HG02885 (cell line): ENCODE results near the gene ADCY7.
A peak's percentile ranks its signal among the peaks of the same experiment; 100 is the strongest.

Source experiments
- ATAC-seq: cut with Tn5 transposase; IDR thresholded peaks from one replicate; pipeline ENCODE4 v1.9.1; 2021; ENCODE audit warnings: mild to moderate bottlenecking; ENCODE audit not compliant: unreplicated experiment, poor library complexity

ADCY7 gene

GRCh38 chr16:50309527-50310307 is 43.4 kb downstream of the ADCY7 start:
- no peak for ATAC-seq

- ATAC-seq, result no peak
Observed at GRCh38 chr16:50310308-50311133, 44.2 kb downstream of the ADCY7 start.

- ATAC-seq, result no peak
Observed at GRCh38 chr16:50311134-50311528, 44.8 kb downstream of the ADCY7 start.

- no peak for ATAC-seq
Observed at GRCh38 chr16:50311891-50312501, 45.6 kb downstream of the ADCY7 start.

GRCh38 chr16:50313596-50314478 is 47.5 kb downstream of the ADCY7 start:
- ATAC-seq, result no peak

- no peak for ATAC-seq
Observed at GRCh38 chr16:50314665-50315064, 48.3 kb downstream of the ADCY7 start.

GRCh38 chr16:50315346-50315997 is 49.1 kb downstream of the ADCY7 start:
- no peak for ATAC-seq

GRCh38 chr16:50316102-50316847 is 49.9 kb downstream of the ADCY7 start:
- ATAC-seq, result no peak

- no peak for ATAC-seq
Observed at GRCh38 chr16:50316848-50317630, 50.7 kb downstream of the ADCY7 start.

GRCh38 chr16:50318796-50319578 is 52.6 kb downstream of the ADCY7 start:
- no peak for ATAC-seq

GRCh38 chr16:50320310-50320709 is 54.0 kb downstream of the ADCY7 start:
- ATAC-seq, result no peak

- no peak for ATAC-seq
Observed at GRCh38 chr16:50322333-50322732, 56.0 kb downstream of the ADCY7 start.

- ATAC-seq, result no peak
Observed at GRCh38 chr16:50323335-50324011, 57.1 kb downstream of the ADCY7 start.

GRCh38 chr16:50324345-50324744 is 58.0 kb downstream of the ADCY7 start:
- ATAC-seq, result no peak

GRCh38 chr16:50326264-50326663 is 59.9 kb downstream of the ADCY7 start:
- no peak for ATAC-seq

- peak; percentile 82 for ATAC-seq
Observed at GRCh38 chr16:50326835-50327465, 60.6 kb downstream of the ADCY7 start.
